GM19467 (cell line): Measurements from ENCODE around the gene RPS6KA5.
"Not testable (repeated sequence)": the region's sequence is repeated elsewhere in the genome, so short reads cannot be mapped to it uniquely, and the experiment has no call there.

Experiments
- ATAC-seq: cut with Tn5 transposase; IDR thresholded peaks from one replicate; pipeline ENCODE4 v1.9.1; 2021; ENCODE audit warnings: mild to moderate bottlenecking, moderate library complexity; ENCODE audit not compliant: unreplicated experiment

Gene RPS6KA5

GRCh38 chr14:90990141-90990540, 70.3 kb downstream of the RPS6KA5 start:
- no peak for ATAC-seq

GRCh38 chr14:90987140-90987539, 73.3 kb downstream of the RPS6KA5 start:
- no peak for ATAC-seq

GRCh38 chr14:90986510-90986909, 73.9 kb downstream of the RPS6KA5 start:
- no peak for ATAC-seq

- ATAC-seq, result no peak
These were observed 74.7 kb downstream of the RPS6KA5 start for GRCh38 chr14:90985601-90986242.

GRCh38 chr14:90983560-90983959, 76.9 kb downstream of the RPS6KA5 start:
- ATAC-seq, result no peak

GRCh38 chr14:90981636-90982035, 78.8 kb downstream of the RPS6KA5 start:
- no peak for ATAC-seq

GRCh38 chr14:90980636-90981035, 79.8 kb downstream of the RPS6KA5 start:
- ATAC-seq, result not testable (repeated sequence)

- no peak for ATAC-seq
These were observed 80.9 kb downstream of the RPS6KA5 start for GRCh38 chr14:90979515-90979914.

GRCh38 chr14:90976101-90976500, 84.3 kb downstream of the RPS6KA5 start:
- no peak for ATAC-seq

- no peak for ATAC-seq
These were observed 88.8 kb downstream of the RPS6KA5 start for GRCh38 chr14:90971687-90972086.

- no peak for ATAC-seq
These were observed 90.3 kb downstream of the RPS6KA5 start for GRCh38 chr14:90970167-90970600.

GRCh38 chr14:90969531-90970166, 90.8 kb downstream of the RPS6KA5 start:
- no peak for ATAC-seq

- ATAC-seq, result no peak
These were observed 92.4 kb downstream of the RPS6KA5 start for GRCh38 chr14:90968025-90968424.

GRCh38 chr14:90966493-90966892, 93.9 kb downstream of the RPS6KA5 start:
- no peak for ATAC-seq

GRCh38 chr14:90965765-90966164, 94.7 kb downstream of the RPS6KA5 start:
- no peak for ATAC-seq

- ATAC-seq, result no peak
These were observed 97.1 kb downstream of the RPS6KA5 start for GRCh38 chr14:90963343-90963742.

- no peak for ATAC-seq
These were observed 97.8 kb downstream of the RPS6KA5 start for GRCh38 chr14:90962505-90963109.

GRCh38 chr14:90960818-90961217, 99.6 kb downstream of the RPS6KA5 start:
- no peak for ATAC-seq

GRCh38 chr14:90959344-90959743, 101.1 kb downstream of the RPS6KA5 start:
- no peak for ATAC-seq

- no peak for ATAC-seq
These were observed 104.2 kb downstream of the RPS6KA5 start for GRCh38 chr14:90956273-90956672.

- not testable (repeated sequence) for ATAC-seq
These were observed 106.8 kb downstream of the RPS6KA5 start for GRCh38 chr14:90953643-90954042.

GRCh38 chr14:90943367-90943766, 117.1 kb downstream of the RPS6KA5 start:
- no peak for ATAC-seq
